HepG2 (cell line): ENCODE results near the gene DNAAF1. TPM values are rescaled to one million over a fixed set of nuclear protein-coding genes. Genes with fewer than 3 reads are reported as not detected.

Experiments
- AGO2 ChIP-seq: fragments of 200-400 bp; formaldehyde crosslinking; optimal IDR thresholded peaks from 2 replicates; pipeline ENCODE3; 2017; ENCODE audit warnings: mild to moderate bottlenecking, low read depth, low read length, moderate library complexity
- ATF7 ChIP-seq, 2 experiments: fragments of 450-650 bp in 1 of 2; sonication (generic) in 1 of 2; formaldehyde crosslinking in 1 of 2; IDR thresholded peaks; 2 replicates each; pipeline versions ENCODE4 v1.4.0 to v1.6.1; 2016 to 2020; ENCODE audit warnings: antibody characterized with exemption in 1 of 2, mild to moderate bottlenecking in 1 of 2, missing genetic modification reagents in 1 of 2
- BCLAF1 ChIP-seq: fragments of 450-650 bp; IDR thresholded peaks from 2 replicates; pipeline ENCODE4 v1.6.1; 2017; ENCODE audit warnings: mild to moderate bottlenecking
- FLYWCH1 ChIP-seq: sonication (generic); formaldehyde crosslinking; IDR thresholded peaks from 2 replicates; pipeline ENCODE4 v1.8.1; 2023; ENCODE audit warnings: mild to moderate bottlenecking, missing genetic modification reagents
- HIVEP1 ChIP-seq: sonication (generic); formaldehyde crosslinking; IDR thresholded peaks from 2 replicates; pipeline ENCODE4 v1.4.0; 2020; ENCODE audit warnings: mild to moderate bottlenecking, missing genetic modification reagents
- IKZF1 ChIP-seq: fragments of 450-650 bp; IDR thresholded peaks from 2 replicates; pipeline ENCODE4 v1.7.1; 2016
- JUN ChIP-seq: sonication (generic); formaldehyde crosslinking; IDR thresholded peaks from 2 replicates; pipeline ENCODE4 v1.4.0; 2020; ENCODE audit warnings: mild to moderate bottlenecking, missing genetic modification reagents
- MLX ChIP-seq: IDR thresholded peaks from 2 replicates; pipeline ENCODE4 v1.6.1; 2016
- TP53 ChIP-seq: sonication (generic); formaldehyde crosslinking; conservative IDR thresholded peaks from 2 replicates; pipeline ENCODE4 v1.4.0; 2020; ENCODE audit warnings: missing genetic modification reagents
- WIZ ChIP-seq: sonication (generic); formaldehyde crosslinking; IDR thresholded peaks from 2 replicates; pipeline ENCODE4 v1.5.1; 2020; ENCODE audit warnings: mild to moderate bottlenecking, missing genetic modification reagents
- ZBTB4 ChIP-seq: sonication (generic); formaldehyde crosslinking; IDR thresholded peaks from 2 replicates; pipeline ENCODE4 v1.4.0; 2020; ENCODE audit warnings: missing genetic modification reagents, mild to moderate bottlenecking, borderline replicate concordance
- ZNF512 ChIP-seq: sonication (generic); formaldehyde crosslinking; IDR thresholded peaks from 2 replicates; pipeline ENCODE4 v1.4.0; 2020; ENCODE audit warnings: mild to moderate bottlenecking, missing genetic modification reagents
- ZNF558 ChIP-seq: sonication (generic); formaldehyde crosslinking; IDR thresholded peaks from 2 replicates; pipeline ENCODE4 v1.9.0; 2022; ENCODE audit warnings: mild to moderate bottlenecking, missing genetic modification reagents, borderline replicate concordance
- ZNF737 ChIP-seq: sonication (generic); formaldehyde crosslinking; IDR thresholded peaks from 2 replicates; pipeline ENCODE4 v1.5.0; 2020; ENCODE audit warnings: missing genetic modification reagents, mild to moderate bottlenecking, borderline replicate concordance
- ZNF839 ChIP-seq: sonication (generic); formaldehyde crosslinking; IDR thresholded peaks from 2 replicates; pipeline ENCODE4 v1.4.0; 2020; ENCODE audit warnings: missing genetic modification reagents, mild to moderate bottlenecking, borderline replicate concordance
- ZSCAN9 ChIP-seq: IDR thresholded peaks from 2 replicates; pipeline ENCODE4 v1.6.1; 2016; ENCODE audit warnings: borderline replicate concordance
- ZXDC ChIP-seq: sonication (generic); formaldehyde crosslinking; IDR thresholded peaks from 2 replicates; pipeline ENCODE4 v1.5.0; 2020; ENCODE audit warnings: mild to moderate bottlenecking, missing genetic modification reagents
- polyA plus RNA-seq, 8 experiments: library from polyadenylated mRNA; depleted of rRNA in 3 of 8; stranded (reverse) in 7 of 8; unstranded in 1 of 8; fragments of >200 nt; fragmentation: Illumina TruSeq in 4 of 8; extraction: Trizol in 4 of 8; gene quantifications; 2 replicates each; pipeline versions ENCODE4 v1.2.1 to v1.2.3, GENCODE V29; 2011 to 2016; ENCODE audit warnings: low read depth in 4 of 8, missing spikeins in 1 of 8, mixed read lengths in 1 of 8; ENCODE audit not compliant: insufficient read depth in 1 of 8
- total RNA-seq, 5 experiments: library from RNA; depleted of rRNA; stranded (reverse); fragments of >200 nt; fragmentation: Illumina TruSeq; extraction: Trizol; gene quantifications; 2 replicates each; pipeline ENCODE4 v1.2.3, GENCODE V29; 2016; ENCODE audit warnings: low read depth in 1 of 5

The DNAAF1 gene
- total and polyA plus RNA-seq, 2 of the 13 experiments (the other 11 are each of a cell fraction or from before 2014, with no cell fraction given): 0.04 TPM; not detected in 1

- peak; percentile 93; the same call in 1 of the 2 replicates for TF ChIP-seq ZBTB4 (CRISPR knock-in tag)
- TF ChIP-seq HIVEP1: peak; percentile 85
- peak; percentile 86; the same call in 1 of the 2 replicates for TF ChIP-seq ZNF558 (CRISPR knock-in tag)
- TF ChIP-seq TP53 (CRISPR knock-in tag): no peak
- TF ChIP-seq ZSCAN9: no peak; the same call in 1 of the 2 replicates
- no peak for TF ChIP-seq BCLAF1
- TF ChIP-seq ZXDC (CRISPR knock-in tag): peak; percentile 52; the same call in 1 of the 2 replicates
- TF ChIP-seq ZNF512 (CRISPR knock-in tag): 0 out of 2 replicates have a peak, but pooled peaks have one; percentile 72
- TF ChIP-seq ATF7 (IDR thresholded peaks at IDR 0.05): no peak
- peak; percentile 5; the same call in 1 of the 2 replicates for TF ChIP-seq ATF7 (CRISPR knock-in tag; IDR thresholded peaks at IDR 0.05)
- no peak; the same call in 1 of the 2 replicates for TF ChIP-seq JUN (CRISPR knock-in tag)
- peak; percentile 89; the same call in 1 of the 2 replicates for TF ChIP-seq ZNF737 (CRISPR knock-in tag)
- no peak for TF ChIP-seq IKZF1
- TF ChIP-seq WIZ (CRISPR knock-in tag): peak; percentile 72; the same call in 1 of the 2 replicates
- no peak; the same call in 1 of the 2 replicates for TF ChIP-seq ZNF839 (CRISPR knock-in tag)
- TF ChIP-seq AGO2: peak; percentile 96
- TF ChIP-seq FLYWCH1 (CRISPR knock-in tag): no peak
- TF ChIP-seq MLX (CRISPR knock-in tag): peak; percentile 56; the same call in 1 of the 2 replicates
Observed at GRCh38 chr16:84116720-84117493, 28.2 kb upstream of the DNAAF1 start, which contains the start of gene MBTPS1 (continued).
